A673 (cell line): ENCODE data around the gene TSNAXIP1.

Experiments used
- CTCF ChIP-seq: fragments of 300-800, 200-600 bp; sonication (generic); conservative IDR thresholded peaks from 2 replicates; pipeline ENCODE4 v1.5.1; 2017; ENCODE audit warnings: low read depth, mild to moderate bottlenecking, antibody characterized with exemption, low read length, moderate library complexity, mixed read lengths
- EZH2 ChIP-seq: fragments of 200-600 bp; sonication (generic); IDR thresholded peaks from 2 replicates; pipeline ENCODE4 v1.6.1; 2017; ENCODE audit warnings: borderline replicate concordance, low read depth, mild to moderate bottlenecking, mixed read lengths, antibody characterized with exemption, low read length; ENCODE audit not compliant: poor library complexity, severe bottlenecking

- TF ChIP-seq CTCF (no peak), EZH2 (no peak)
Measured at GRCh38 chr16:67869653-67870052, 63.0 kb downstream of the TSNAXIP1 start.
